ENCODE data around the gene ZDHHC6. TPM values are rescaled to one million over a fixed set of nuclear protein-coding genes. Genes with fewer than 3 reads are reported as not detected.

The ZDHHC6 gene
- total RNA-seq, 1 experiment from 2014 or later, result 88.5 TPM

DNA sequence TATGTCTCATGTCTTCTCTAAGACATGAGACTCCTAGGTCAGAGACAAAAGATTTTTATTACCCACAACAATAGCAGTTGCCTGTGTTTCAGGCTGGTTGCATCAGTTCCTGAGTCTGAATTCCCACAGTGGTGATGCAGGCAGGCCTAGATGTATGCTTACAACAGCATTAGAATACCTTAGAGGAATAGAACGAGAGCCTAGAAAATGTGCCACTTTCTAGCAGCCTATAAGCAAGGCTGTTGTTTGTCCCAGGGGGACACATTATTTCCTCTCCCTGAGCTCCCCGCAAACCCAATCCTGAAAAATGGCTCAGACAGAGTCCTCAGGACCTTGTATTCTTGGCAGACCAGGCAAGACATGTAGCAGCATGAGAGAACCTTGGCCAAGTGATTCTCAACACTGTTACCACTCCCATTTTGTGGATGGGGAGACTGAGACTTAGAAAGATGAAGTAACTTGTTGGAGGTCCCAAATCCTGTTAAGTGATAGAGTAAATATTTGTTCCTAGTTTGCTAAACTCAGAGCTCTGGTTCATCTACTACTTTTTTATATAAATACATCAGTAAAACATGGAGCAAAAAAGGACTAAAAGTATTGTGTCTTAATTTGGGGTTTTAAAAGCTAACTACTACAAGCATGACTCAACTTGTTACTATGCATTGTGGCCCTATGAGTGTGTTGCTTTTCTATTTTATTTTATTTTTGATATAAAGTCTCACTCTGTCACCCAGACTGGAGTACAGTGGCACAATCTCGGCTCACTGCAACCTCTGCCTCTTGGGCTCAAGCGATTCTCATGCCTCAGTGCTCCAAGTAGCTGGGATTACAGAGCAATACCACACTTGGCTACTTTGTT lies 14.5 kb upstream of the ZDHHC6 start:
- no peaks in the 10 kb centered on the region for H3K9me3 ChIP-seq (ENCODE audit: control insufficient read depth in 1 of 2, insufficient read depth in 1 of 2, low read depth in 1 of 2, low read length in 2 of 2)
- TSS peak; percentile 22 for BruUV-seq (replicated peaks)

More for the DNA sequence above, 14.5 kb upstream of the ZDHHC6 start:
- Histone ChIP-seq H2AFZ (ENCODE audit: low read depth, low read length, poor library complexity, severe bottlenecking) (no peak overlapping the region), H3K79me2 (ENCODE audit: insufficient read depth, low read length) (peaks cover 57% of the 10 kb centered on the region), H3K9ac (ENCODE audit: low read length) (no peak overlapping the region), H4K20me1 (ENCODE audit: insufficient read depth) (no peaks in the 10 kb centered on the region), H3K27me3 (ENCODE audit: insufficient read depth, low read length) (no peaks in the 10 kb centered on the region), H3K36me3 (ENCODE audit: control insufficient read depth in 1 of 2, insufficient read depth in 2 of 2, low read length in 2 of 2) (peaks cover 18 to 31% of the 10 kb centered on the region in 2 experiments), H3K9me2 (ENCODE audit: insufficient read depth) (no peaks in the 10 kb centered on the region), H3K4me3 (replicated peaks in 1 of 2; ENCODE audit: low read depth in 1 of 2, low read length in 2 of 2) (no peak overlapping the region), H3K27ac (ENCODE audit: low read depth, low read length) (no peak overlapping the region), H3K4me2 (ENCODE audit: low read length) (no peak overlapping the region), H3K4me1 (ENCODE audit: control insufficient read depth in 1 of 2, insufficient read depth in 2 of 2, low read length in 2 of 2) (peaks cover 0 to 15% of the 10 kb centered on the region in 2 experiments; a peak in 2 of 4 replicates)
- TF ChIP-seq, protein P1, sequence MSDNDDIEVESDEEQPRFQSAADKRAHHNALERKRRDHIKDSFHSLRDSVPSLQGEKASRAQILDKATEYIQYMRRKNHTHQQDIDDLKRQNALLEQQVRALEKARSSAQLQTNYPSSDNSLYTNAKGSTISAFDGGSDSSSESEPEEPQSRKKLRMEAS (IDR thresholded peaks at IDR 0.05), result peak; percentile 29
- TF ChIP-seq CEBPB (IDR thresholded peaks at IDR 0.05; ENCODE audit: low read depth) (peak; percentile 97), ZFX (IDR thresholded peaks at IDR 0.05) (no peak), CBX3 (IDR thresholded peaks at IDR 0.05; ENCODE audit: low read depth) (peak; percentile 83; the same call in 1 of the 2 replicates), SP1 (IDR thresholded peaks at IDR 0.05; ENCODE audit: low read depth) (peak; percentile 52), POLR2AphosphoS5 (IDR thresholded peaks at IDR 0.05; ENCODE audit: low read depth, low read length) (no peak), JUND (IDR thresholded peaks at IDR 0.05) (peak; percentile 27; the same call in 1 of the 2 replicates), FOSL1 (IDR thresholded peaks at IDR 0.05; ENCODE audit: low read depth) (peak; percentile 45), EGR1 (IDR thresholded peaks at IDR 0.05; ENCODE audit: low read depth) (no peak), SIN3A (IDR thresholded peaks at IDR 0.05; ENCODE audit: low read depth) (no peak), ZNF274 (IDR thresholded peaks at IDR 0.05; ENCODE audit: low read depth, low read length) (no peak)
- TF ChIP-seq, protein P2, sequence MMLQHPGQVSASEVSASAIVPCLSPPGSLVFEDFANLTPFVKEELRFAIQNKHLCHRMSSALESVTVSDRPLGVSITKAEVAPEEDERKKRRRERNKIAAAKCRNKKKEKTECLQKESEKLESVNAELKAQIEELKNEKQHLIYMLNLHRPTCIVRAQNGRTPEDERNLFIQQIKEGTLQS (IDR thresholded peaks at IDR 0.05), result peak; percentile 48; the same call in 1 of the 2 replicates
- TF ChIP-seq, protein P3, sequence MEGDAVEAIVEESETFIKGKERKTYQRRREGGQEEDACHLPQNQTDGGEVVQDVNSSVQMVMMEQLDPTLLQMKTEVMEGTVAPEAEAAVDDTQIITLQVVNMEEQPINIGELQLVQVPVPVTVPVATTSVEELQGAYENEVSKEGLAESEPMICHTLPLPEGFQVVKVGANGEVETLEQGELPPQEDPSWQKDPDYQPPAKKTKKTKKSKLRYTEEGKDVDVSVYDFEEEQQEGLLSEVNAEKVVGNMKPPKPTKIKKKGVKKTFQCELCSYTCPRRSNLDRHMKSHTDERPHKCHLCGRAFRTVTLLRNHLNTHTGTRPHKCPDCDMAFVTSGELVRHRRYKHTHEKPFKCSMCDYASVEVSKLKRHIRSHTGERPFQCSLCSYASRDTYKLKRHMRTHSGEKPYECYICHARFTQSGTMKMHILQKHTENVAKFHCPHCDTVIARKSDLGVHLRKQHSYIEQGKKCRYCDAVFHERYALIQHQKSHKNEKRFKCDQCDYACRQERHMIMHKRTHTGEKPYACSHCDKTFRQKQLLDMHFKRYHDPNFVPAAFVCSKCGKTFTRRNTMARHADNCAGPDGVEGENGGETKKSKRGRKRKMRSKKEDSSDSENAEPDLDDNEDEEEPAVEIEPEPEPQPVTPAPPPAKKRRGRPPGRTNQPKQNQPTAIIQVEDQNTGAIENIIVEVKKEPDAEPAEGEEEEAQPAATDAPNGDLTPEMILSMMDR (IDR thresholded peaks at IDR 0.05 in 2 of 3, conservative IDR thresholded peaks at IDR 0.05 in 1 of 3; ENCODE audit: borderline replicate concordance in 1 of 3, insufficient read depth in 1 of 3, low read depth in 2 of 3, low read length in 2 of 3), result no peak
- TF ChIP-seq, protein P4, sequence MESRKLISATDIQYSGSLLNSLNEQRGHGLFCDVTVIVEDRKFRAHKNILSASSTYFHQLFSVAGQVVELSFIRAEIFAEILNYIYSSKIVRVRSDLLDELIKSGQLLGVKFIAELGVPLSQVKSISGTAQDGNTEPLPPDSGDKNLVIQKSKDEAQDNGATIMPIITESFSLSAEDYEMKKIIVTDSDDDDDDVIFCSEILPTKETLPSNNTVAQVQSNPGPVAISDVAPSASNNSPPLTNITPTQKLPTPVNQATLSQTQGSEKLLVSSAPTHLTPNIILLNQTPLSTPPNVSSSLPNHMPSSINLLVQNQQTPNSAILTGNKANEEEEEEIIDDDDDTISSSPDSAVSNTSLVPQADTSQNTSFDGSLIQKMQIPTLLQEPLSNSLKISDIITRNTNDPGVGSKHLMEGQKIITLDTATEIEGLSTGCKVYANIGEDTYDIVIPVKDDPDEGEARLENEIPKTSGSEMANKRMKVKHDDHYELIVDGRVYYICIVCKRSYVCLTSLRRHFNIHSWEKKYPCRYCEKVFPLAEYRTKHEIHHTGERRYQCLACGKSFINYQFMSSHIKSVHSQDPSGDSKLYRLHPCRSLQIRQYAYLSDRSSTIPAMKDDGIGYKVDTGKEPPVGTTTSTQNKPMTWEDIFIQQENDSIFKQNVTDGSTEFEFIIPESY (IDR thresholded peaks at IDR 0.05; ENCODE audit: extremely low read depth, insufficient replicate concordance, low read length), result no peak
- POLR2A ChIA-PET, result no interaction called here
- CTCF ChIA-PET, result interaction anchor here (3.0 kb wide), 1 partner anchor 11 kb away, joined by 20 read pairs; no protein-coding TSS in a partner anchor
- intact Hi-C loops (cut with micrococcal nuclease), result no loop called here
- ATAC-seq, result 0 out of 2 replicates have a peak, but pooled peaks have one; percentile 33
- RAD21 ChIA-PET (ENCODE audit: low non-redundant PET in 1 of 2, low total read pairs in 2 of 2, uncharacterized antibody in 2 of 2, unreplicated experiment in 2 of 2), result no interaction called here
- DNase-seq (ENCODE audit: low read depth, low spot score), result peak; percentile 83

Measured in HCT116 (cell line).